Ovary (tissue), 3 donors: ENCODE measurements around the gene STAC.

ENCODE experiments used
- CTCF ChIP-seq, 3 donors: fragments of 450-650 bp in 2 of 3; fragments of 200-600 bp in 1 of 3; IDR thresholded peaks; one replicate each; pipeline versions ENCODE4 v1.5.1 to v1.8.0; 2016 to 2022; ENCODE audit warnings: antibody characterized with exemption in 3 of 3, mild to moderate bottlenecking in 1 of 3
- EP300 ChIP-seq: sonication (generic); formaldehyde crosslinking; IDR thresholded peaks from one replicate; pipeline ENCODE4 v1.6.1; 2017; ENCODE audit warnings: antibody characterized with exemption
- POLR2A ChIP-seq: fragments of 450-650 bp; IDR thresholded peaks from one replicate; pipeline ENCODE4 v1.6.1; 2017; ENCODE audit warnings: antibody characterized with exemption, mild to moderate bottlenecking, moderate library complexity
- donor health status: DM: no; HTN: no; CAD: no.

GRCh38 chr3:36558961-36559360 lies 178.7 kb downstream of the STAC start:
- TF ChIP-seq POLR2A: no peak
- TF ChIP-seq CTCF (IDR thresholded peaks at IDR 0.05): no peak
- no peak for TF ChIP-seq EP300
